ENCODE results near the gene DGKH. TPM values are rescaled to one million over a fixed set of nuclear protein-coding genes. Genes with fewer than 3 reads are reported as not detected.
A peak's percentile ranks its signal among the peaks of the same experiment; 100 is the strongest.

DGKH gene
- total and polyA plus RNA-seq, 9 donors, result 2.1 to 14.1 (median 9.3) TPM

DNA sequence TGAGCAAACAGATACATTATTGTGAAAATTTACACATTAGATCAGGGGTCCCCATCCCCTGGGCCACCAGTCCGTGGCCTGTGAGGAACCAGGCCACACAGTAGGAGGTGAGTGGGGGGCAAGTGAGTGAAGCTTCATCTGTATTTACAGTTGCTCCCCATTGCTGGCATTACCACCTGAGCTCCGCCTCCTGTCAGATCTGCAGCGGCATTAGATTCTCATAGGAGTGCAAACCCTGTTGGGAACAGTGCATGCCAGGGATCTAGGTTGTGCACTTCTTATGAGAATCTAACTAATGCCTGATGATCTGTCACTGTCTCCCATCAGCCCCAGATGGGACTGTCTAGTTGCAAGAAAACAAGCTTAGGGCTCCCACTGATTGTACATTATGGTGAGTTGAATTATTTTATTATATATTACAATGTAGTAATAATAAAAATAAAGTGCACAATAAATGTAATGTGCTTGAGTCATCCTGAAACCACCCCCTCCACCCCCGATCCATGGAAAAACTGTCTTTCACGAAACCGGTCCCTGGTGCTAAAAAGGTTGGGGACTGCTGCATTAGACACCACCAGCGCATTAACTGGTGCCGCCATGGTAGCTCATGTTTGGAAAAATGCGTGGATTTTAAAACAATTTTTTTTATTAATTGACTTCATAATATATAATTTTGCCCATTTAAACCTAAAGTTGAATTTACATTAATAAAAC is 51.7 kb downstream of the DGKH start:
- 97 to 98% (median 98%) methylated on average over 9 of the region's 9 CpGs for WGBS, 3 donors

DNA sequence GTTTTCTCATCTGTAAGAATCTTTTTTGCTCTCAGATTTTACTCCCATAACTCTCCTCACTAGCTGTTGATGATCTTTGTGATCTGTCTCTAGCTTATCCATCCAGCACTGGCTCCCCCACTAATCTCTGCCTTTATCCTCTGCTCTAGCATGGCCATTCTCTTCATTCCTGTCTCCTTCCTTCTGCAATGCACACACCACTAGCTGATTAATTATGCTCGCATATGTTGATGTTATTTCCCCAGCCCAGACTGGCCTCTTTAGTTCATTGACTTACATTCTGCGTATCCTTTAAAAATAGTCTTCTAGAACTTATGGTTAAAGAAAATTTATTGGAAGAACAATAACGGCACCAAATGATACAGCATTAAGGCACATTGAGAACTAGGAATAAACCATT is 52.5 kb downstream of the DGKH start:
- Histone ChIP-seq H3K4me3 (no peak overlapping the region), H3K27me3 (no peaks in the 10 kb centered on the region), H3K4me1 (ENCODE audit: insufficient read depth) (peaks cover 2% of the 10 kb centered on the region), H3K36me3 (no peaks in the 10 kb centered on the region), H3K9me3 (no peaks in the 10 kb centered on the region), H3K27ac (no peak overlapping the region)
- intact Hi-C loops (cut with DNase I), result loop anchor here in 1 of 4 donors (10.0 kb wide), 1 partner anchor 196 kb away; no protein-coding TSS in a partner anchor
- TF ChIP-seq EP300 (IDR thresholded peaks at IDR 0.05) (no peak), POLR2A (IDR thresholded peaks at IDR 0.05) (no peak)
- TF ChIP-seq, protein P1, sequence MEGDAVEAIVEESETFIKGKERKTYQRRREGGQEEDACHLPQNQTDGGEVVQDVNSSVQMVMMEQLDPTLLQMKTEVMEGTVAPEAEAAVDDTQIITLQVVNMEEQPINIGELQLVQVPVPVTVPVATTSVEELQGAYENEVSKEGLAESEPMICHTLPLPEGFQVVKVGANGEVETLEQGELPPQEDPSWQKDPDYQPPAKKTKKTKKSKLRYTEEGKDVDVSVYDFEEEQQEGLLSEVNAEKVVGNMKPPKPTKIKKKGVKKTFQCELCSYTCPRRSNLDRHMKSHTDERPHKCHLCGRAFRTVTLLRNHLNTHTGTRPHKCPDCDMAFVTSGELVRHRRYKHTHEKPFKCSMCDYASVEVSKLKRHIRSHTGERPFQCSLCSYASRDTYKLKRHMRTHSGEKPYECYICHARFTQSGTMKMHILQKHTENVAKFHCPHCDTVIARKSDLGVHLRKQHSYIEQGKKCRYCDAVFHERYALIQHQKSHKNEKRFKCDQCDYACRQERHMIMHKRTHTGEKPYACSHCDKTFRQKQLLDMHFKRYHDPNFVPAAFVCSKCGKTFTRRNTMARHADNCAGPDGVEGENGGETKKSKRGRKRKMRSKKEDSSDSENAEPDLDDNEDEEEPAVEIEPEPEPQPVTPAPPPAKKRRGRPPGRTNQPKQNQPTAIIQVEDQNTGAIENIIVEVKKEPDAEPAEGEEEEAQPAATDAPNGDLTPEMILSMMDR (IDR thresholded peaks at IDR 0.05), result no peak
- 95 to 97% (median 97%) methylated on average over 3 of the region's 3 CpGs for WGBS, 3 donors
- no peak for DNase-seq

More for the DNA sequence above, 51.7 kb downstream of the DGKH start:
- intact Hi-C loops (cut with DNase I), result loop anchor here in 1 of 4 donors (10.0 kb wide), 1 partner anchor 195 kb away; no protein-coding TSS in a partner anchor
- Histone ChIP-seq H3K27ac (no peak overlapping the region), H3K36me3 (no peaks in the 10 kb centered on the region), H3K9me3 (no peaks in the 10 kb centered on the region), H3K4me3 (no peak overlapping the region), H3K4me1 (ENCODE audit: insufficient read depth) (peaks cover 2% of the 10 kb centered on the region), H3K27me3 (no peaks in the 10 kb centered on the region)
- no peak for DNase-seq
- TF ChIP-seq EP300 (IDR thresholded peaks at IDR 0.05) (no peak), POLR2A (IDR thresholded peaks at IDR 0.05) (no peak)
- TF ChIP-seq, protein P1 (IDR thresholded peaks at IDR 0.05), result no peak

DNA sequence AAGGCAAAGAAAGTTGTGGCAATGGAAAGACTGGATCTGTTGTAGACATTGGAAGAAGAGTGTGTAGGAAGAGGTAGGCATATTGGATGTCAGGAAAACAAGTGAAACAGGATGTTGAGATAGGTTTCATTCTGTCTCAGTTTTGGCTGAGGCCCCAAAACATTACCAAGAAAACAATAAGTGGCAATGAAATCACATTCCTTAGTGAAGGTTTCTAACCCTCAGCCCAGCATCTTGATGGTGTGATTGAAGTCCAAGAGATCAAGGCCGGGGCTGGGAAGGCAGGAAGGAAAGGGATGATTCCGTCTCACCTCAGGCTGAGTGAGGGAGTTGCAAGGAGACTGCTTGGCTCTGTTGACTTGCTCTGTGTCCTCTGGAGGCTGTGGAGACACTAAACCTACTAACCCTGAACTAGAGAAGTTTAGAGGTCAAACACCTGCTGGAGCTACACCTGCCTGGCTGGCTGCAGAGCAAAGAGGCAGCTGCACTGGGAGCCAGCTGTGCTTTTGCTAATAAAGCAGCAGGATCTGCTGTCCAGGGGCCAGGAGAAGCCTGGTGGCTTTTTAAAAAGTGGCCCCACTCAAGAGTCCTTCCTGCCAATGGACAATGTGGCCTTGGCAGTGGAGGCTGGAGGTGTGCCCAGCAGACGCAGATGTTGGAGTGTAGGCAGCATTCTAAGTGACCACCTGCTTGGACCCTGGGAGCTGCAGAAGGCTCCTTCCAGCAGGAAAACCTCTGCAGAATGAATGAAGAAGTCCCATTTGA is 53.6 kb downstream of the DGKH start:
- 66 to 85% (median 78%) methylated on average over 3 of the region's 3 CpGs for WGBS, 3 donors
- DNase-seq, result peak in 1 of 5 donors; percentile 37
- intact Hi-C loops (cut with DNase I), result loop anchor here in 1 of 4 donors (10.0 kb wide), 1 partner anchor 197 kb away; no protein-coding TSS in a partner anchor

More for the DNA sequence above, 53.6 kb downstream of the DGKH start:
- Histone ChIP-seq H3K27ac (no peak overlapping the region), H3K27me3 (no peaks in the 10 kb centered on the region), H3K4me1 (ENCODE audit: insufficient read depth) (peaks cover 2% of the 10 kb centered on the region), H3K36me3 (no peaks in the 10 kb centered on the region), H3K9me3 (no peaks in the 10 kb centered on the region), H3K4me3 (no peak overlapping the region)
- TF ChIP-seq, protein P1 (IDR thresholded peaks at IDR 0.05), result no peak
- TF ChIP-seq POLR2A (IDR thresholded peaks at IDR 0.05), result no peak
- no peak for TF ChIP-seq EP300 (IDR thresholded peaks at IDR 0.05)

Data from ovary (tissue), 9 donors.